Stimulated activated CD8-positive, alpha-beta memory T cell treated with anti-CD3 and anti-CD28 coated beads, Interleukin-4, amount 100 ng/mL, for 48 hours (primary cell): ENCODE data around the gene SAMD11.
A peak's percentile ranks its signal among the peaks of the same experiment; 100 is the strongest.
"Not testable (repeated sequence)": the region's sequence is repeated elsewhere in the genome, so short reads cannot be mapped to it uniquely, and the experiment has no call there.

Source experiments
- DNase-seq: peaks from one replicate; pipeline ENCODE4 v3.0.0-alpha.2; 2020

The SAMD11 gene

DNA sequence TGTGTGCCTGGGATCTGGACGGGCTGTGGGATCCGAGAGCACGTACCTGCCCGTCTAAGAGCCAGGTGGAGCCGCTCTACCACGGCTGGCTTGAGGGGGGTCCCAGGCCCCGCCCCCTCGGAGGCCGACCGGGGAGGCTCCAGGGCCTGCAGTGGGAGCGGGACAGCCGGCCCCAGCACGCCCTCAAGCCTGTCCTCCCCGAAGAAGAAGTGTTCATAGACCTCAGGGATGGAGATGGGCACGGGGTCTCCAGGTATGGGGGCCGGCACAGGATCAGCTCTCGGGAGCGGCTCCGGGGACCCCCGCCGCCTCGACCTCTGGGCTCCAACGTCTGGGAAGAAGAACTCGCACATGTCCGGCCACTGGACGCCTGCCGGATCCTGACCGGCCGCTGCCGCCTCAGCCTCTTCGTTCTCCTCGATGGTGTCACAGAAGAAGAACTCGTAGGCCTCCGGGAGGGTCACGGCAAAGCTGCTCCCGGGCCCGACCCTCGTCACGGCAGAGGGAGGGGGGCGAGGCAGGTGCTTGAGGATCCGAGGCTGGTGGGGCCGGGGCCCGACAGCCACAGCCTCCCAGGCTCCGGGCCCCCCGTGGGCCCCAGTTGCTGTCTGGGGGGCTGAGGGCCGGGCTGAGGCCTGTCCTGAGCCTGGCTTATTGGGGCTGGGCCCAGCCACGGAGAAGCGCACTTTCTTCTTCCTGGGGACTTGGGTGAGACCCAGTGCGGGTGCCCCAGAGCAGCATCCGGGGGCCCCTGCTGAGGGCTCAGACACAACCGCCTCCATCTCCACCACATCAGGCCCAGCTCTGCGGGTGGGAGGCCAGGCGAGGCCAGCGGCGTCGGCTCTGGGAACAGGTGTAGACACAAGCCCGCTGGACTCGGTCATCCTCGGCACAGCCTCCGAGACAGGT is 55.4 kb downstream of the SAMD11 start:
- DNase-seq = no peak

DNA sequence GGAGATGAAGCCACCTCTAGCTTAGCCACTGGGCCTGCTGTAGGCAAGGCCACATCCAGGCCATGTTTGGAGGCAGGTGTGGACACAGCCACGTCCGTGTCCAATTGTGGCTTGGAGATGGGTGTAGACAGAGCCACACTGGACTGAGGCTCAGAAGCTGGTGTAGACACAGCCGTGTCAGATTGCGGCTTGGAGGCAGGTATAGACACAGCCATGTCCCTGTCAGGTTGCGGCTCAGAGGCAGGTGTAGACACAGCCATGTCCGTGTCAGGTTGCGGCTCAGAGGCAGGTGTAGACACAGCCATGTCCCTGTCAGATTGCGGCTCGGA is 56.0 kb downstream of the SAMD11 start:
- DNase-seq = no peak

DNA sequence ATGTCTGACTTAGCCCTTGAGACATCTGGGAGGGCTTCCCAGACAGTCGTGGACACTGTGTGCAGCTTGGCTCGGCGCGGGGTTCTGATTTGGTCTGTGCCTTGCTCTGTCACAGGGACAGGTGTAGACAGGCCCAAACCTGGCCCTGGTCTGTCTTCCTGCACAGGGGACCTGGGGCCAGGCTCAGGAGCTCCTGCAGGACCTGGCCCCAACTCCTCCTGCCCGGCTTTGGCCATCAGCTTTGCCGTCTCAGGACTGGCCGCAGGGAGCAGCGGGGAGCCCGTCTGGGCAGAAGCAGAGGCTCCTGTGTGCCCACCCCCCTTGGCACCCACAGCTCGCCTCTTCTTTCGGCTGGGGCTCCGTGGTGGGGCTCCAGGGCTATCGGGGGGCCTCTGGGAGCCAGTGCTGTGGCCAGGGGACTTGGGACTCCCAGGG is 56.4 kb downstream of the SAMD11 start:
- no peak for DNase-seq

DNA sequence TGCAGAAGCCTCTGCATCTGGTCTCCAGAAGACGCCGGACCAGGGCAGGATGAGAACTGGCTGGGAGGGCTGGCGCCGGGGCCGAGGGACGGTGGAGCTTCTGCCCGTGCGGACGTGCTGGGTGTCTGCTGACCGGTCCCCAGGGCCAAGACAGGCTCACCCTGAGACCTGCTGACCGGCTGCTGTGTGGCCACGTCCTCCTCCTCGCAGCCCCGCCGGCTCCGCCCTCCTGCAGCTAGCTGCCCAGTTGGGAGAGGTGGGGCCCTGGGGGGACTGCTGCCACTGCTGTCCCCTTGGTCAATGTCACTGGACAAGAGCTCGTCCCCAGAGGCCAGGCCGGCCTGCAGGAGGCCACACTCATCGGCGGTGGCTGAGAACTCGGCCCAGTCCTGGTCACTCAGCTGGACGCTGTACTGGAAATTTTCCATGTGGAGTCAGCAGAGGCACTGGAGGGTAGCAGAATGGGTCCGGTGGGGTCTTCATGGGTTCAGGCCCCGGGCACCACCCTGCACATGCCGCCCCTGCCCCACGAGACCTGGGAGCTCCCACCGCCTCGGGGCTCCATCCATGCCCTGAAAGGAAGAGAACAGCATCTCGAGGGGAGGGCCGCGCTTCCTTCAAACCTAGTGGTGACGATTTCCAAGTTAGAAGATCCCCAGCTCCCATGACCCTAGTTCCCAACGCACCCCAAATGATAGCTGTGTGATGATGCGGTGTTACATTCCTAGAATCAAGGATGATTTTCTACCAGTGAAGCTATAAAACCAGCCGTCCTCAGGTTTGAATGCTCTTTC is 57.1 kb downstream of the SAMD11 start:
- DNase-seq = no peak

DNA sequence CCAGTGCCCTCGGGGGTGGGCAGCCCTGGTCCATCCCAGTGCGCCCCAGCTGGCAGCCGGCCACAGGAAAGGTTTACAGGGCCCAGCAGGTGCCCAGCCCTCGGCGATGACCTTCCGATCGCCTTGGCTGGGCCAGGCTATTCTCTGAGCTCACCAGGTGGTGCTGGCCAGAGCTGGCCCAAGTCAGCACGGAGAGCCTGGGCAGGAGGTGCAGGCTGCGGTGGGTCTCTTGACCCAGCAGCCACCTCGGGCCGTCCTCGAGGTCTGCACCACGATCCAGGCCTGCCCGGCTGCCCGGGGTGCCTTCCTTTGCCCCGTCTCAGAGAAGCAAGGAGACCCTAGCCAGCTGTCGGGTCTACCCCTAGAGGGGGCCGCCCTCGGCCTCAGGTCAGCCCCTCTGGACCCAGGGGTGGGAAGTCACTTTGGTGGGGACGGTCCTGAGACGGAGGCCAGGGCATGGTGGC is 57.8 kb downstream of the SAMD11 start:
- no peak for DNase-seq

DNA sequence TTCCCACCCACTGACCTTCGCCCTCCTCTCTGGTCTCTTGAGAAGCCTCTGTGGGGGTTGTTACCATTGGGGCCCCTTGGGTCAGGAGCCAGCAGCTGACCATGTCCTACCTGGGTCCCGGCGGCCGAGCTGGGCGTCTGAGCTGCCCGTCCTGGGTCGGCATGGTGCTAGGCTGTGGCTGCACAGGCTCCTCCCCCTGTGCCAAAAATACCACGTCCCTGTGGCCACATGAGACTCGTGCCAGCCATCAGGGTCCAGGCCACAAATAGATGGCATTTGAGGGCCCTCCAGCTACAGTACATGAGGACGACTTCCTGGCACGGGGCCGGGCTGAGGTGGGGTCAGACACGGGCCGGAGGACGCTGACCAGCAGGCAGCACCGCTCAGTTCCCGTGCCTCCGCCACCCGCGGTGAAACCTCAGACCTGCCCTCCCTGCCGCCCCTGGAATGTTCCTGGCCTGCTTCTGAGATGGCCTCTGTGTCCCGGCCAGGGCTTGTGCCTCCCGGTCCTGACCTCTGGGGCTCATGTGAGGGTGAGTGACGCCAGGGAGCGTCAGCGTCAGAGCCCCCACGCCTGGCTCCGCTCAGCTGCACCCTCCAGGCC is 58.3 kb downstream of the SAMD11 start, which contains the start of gene PERM1:
Gene PERM1, minus strand, starts transcription at position 139 of the 604 bp plus-strand sequence. CDS start 1,064 bp downstream, outside the sequence.
- no peak for DNase-seq

DNA sequence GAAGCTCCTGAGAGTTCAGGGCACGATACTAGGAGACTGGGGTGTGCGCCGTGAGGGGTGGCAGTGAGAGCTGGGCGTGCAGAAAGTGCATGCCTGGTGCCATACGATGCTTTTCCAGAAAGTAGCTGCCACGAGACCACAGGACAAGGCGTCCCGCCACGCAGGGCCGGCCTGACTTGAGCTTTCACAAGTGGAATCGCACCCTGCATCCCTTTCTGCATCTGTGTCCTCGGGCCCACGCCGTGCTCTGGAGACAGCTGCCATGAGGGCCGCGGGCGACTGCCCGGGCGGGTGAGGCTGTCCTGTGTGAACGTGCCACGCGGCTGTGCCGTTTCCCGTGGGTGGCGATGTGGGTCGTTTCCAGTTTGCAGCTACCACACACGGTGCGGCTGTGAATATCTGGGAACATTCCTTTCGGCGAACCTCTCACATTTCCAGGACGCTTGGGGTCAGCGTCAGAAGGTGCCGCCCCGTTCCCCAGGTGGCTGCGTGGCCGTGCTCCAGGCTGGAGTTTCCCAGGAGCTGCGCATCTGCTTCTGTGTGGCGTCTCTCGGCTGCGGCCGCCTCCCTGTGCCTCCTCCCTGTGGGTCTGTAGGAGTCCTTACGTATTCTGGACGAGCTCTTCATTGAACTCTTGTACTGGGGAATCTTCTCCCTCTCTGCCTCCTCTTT is 59.2 kb downstream of the SAMD11 start:
- no peak for DNase-seq

DNA sequence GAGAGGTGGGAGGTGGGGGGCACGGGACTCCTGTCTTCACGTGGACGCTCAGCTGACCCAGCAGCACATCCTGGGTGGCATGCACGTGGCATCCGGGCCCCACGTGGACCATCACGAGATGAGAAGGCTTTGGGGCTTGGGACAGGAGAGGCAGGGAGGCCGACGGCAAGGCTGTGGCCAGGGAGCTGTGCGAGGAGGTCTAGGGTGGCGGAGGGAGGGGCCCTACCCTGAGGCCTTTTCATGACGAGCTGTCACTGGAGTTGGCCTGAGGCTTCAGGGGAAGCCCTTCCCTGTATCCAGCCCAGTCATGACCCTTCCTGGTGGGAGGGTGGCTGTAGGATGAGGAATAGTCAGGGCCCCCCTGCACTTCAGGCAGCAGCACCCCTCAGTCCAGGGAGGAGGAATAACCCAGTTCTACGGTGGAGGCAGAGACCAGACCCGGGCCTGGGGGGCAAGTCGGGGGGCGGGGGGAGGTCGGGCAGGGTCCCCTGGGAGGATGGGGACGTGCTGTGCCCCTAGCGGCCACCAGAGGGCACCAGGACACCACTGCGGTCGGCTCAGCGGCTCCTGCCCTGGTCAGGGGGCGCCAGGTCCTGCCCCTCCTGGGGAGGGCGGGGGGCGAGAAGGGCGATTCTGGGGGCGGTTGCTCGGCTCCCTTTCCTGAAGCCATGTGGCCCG is 60.2 kb downstream of the SAMD11 start:
- peak; percentile 80 for DNase-seq

DNA sequence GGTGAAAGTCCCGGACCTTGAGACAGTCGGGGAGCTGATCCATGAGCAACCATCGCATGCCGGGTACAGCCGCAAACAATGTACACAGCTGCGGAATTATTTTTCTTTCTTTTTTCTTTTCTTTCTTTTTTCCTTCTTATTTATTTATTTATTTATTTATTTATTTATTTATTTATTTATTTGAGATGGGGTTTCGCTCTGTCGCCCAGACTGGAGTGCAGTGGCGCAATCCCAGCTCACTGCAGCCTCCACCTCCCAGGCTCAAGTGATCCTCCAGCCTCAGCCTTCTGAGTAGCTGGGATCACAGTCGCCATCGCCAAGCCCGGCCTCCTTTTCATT is 60.7 kb downstream of the SAMD11 start:
- no peak for DNase-seq

DNA sequence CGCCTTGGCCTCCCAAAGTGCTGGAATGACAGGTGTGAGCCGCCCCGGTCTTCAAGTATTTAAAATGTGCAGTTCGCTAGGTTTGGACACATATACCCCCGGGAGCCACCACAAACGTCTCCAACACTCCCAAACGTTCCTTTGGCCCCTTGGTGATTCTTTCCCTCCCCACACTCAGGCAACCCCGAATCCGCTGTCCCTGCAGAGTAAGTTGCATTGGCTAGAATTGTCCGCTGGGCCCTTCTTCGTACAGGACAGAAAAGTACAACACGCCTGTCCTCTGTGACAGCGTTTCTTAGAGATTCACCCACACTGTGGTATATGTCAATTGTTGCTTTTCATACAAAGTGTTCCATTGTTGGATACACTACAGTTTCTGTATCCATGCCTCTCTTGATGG is 61.4 kb downstream of the SAMD11 start:
- no peak for DNase-seq

DNA sequence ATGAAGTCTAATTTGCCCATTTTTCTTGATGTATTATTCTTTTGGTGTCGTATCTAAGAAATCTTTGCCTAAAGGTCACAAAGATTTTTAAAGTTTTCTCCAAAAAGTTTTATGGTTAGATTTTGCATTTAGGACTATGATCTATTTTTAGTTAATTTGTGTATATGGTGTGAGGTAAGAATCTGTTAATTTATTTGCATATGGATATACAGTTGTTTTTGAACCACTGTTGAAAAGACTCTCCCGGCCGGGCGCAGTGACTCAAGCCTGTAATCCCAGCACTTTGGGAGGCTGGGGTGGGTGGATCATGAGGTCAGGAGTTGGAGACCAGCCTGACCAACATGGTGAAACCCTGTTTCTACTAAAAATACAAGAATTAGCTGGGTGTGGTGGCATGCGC is 64.3 kb downstream of the SAMD11 start:
- DNase-seq = not testable (repeated sequence)

DNA sequence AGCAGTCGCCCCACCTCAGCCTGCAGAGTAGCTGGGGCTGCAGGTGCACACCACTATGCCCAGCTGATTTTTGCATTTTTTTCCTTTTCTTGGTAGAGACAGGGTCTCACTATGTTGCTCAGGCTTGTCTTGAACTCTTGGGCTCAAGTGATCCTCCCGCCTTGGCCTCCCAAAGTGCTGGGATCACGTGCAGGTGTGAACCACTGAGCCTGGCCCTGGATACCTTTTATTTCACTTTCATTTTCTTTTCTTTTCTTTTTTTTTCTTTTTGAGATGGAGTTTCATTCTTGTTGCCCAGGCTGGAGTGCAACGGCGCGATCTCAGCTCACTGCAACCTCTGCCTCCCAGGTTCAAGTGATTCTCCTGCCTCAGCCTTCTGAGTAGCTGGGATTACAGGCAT is 67.6 kb downstream of the SAMD11 start:
- not testable (repeated sequence) for DNase-seq

DNA sequence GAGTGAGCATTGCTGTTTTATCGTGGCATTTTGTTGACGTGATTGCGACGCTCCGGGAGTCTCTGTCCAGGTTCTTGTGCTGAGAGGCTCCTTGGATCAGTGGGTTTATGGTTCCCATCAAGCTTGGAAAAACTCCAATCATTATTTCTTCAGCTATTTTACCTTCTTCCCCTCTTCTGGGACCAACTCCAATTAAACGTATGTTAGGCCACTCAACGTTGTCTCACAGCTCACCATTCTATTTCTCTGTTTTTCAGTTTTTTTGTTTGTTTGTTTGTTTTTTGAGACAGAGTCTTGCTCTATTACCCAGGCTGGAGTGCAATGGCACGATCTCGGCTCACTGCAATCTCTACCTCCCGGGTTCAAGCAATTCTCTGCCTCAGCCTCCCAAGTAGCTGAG is 68.2 kb downstream of the SAMD11 start:
- no peak for DNase-seq

DNA sequence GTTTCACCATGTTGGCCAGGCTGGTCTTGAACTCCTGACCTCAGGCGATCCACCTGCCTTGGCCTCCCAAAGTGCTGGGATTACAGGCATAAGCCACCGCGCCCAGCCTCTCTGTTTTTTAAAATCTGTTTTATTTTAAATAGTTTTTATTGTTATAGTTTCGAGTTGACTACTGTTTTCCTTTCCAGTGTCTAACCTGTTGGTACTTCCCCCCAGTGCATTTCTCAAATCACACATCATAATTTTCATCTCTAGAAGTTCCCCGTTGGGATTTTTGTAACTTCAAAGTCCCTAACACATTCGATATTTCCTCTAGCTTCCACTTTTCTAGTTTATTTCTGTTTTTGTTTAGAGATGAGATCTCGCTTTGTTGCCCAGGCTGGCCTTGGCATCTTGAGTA is 68.6 kb downstream of the SAMD11 start:
- DNase-seq = no peak

DNA sequence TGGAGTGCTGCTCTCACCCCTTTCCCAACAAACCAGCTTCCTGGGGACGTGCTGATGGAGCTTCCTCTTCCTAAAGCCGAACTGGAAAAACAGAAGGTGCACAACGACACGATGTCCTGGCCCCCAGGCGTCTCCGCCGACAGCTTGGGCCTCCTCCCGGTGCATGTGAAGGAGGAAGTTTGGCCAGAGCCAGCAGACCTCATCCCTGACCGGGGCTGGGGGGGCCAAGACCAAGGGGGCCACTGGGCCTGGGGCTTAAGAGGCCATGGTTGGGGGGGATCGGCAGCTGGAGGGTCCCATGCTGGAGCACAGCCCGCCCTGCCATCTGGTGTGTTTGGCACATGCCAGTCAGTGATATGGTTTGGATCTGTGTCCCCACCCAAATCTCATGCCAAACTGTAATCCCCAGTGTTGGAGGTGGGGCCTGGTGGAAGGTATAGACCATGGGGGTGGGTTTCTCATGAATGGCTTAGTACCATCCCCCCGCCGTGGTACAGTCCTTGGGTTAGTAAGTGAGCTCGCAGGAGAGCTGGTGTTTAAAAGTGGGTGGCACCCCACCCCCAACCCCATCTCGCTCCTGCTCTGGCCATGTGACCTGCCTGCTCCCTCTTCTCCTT is 69.8 kb downstream of the SAMD11 start:
- DNase-seq = no peak
